Subcutaneous abdominal adipose tissue (tissue), 5 donors: Measurements from ENCODE around the gene AAMP.

Source experiments
- H3K27ac ChIP-seq: one replicate; pipeline ENCODE4 v1.7.0; 2013; ENCODE audit warnings: low read depth, mild to moderate bottlenecking, inconsistent platforms, low read length, moderate library complexity
- H3K27me3 ChIP-seq, 5 donors: one replicate each; pipeline ENCODE4 v1.7.0; 2013; ENCODE audit warnings: low read length in 5 of 5, inconsistent platforms in 1 of 5; ENCODE audit not compliant: control insufficient read depth in 5 of 5, insufficient read depth in 4 of 5
- H3K36me3 ChIP-seq, 5 donors: one replicate each; pipeline ENCODE4 v1.7.0; 2013; ENCODE audit warnings: low read length in 5 of 5; ENCODE audit not compliant: control insufficient read depth in 5 of 5, insufficient read depth in 5 of 5
- H3K4me1 ChIP-seq, 5 donors: one replicate each; pipeline ENCODE4 v1.7.0; 2013; ENCODE audit warnings: low read length in 5 of 5, mild to moderate bottlenecking in 3 of 5, moderate library complexity in 1 of 5; ENCODE audit not compliant: control insufficient read depth in 5 of 5, insufficient read depth in 5 of 5
- H3K4me3 ChIP-seq, 5 donors: one replicate each; pipeline ENCODE4 v1.7.0; 2013; ENCODE audit warnings: low read length in 5 of 5, low read depth in 1 of 5
- H3K9ac ChIP-seq, 5 donors: one replicate each; pipeline ENCODE4 v1.7.0; 2013; ENCODE audit warnings: low read length in 5 of 5, mild to moderate bottlenecking in 4 of 5, moderate library complexity in 3 of 5
- H3K9me3 ChIP-seq, 5 donors: one replicate each; pipeline ENCODE4 v1.7.0; 2013; ENCODE audit warnings: low read length in 5 of 5; ENCODE audit not compliant: control insufficient read depth in 5 of 5
- donor health status: healthy.
- donor health status: healthy.
- donor health status: healthy.
- donor health status: healthy.
- donor health status: healthy.

AAMP gene

DNA sequence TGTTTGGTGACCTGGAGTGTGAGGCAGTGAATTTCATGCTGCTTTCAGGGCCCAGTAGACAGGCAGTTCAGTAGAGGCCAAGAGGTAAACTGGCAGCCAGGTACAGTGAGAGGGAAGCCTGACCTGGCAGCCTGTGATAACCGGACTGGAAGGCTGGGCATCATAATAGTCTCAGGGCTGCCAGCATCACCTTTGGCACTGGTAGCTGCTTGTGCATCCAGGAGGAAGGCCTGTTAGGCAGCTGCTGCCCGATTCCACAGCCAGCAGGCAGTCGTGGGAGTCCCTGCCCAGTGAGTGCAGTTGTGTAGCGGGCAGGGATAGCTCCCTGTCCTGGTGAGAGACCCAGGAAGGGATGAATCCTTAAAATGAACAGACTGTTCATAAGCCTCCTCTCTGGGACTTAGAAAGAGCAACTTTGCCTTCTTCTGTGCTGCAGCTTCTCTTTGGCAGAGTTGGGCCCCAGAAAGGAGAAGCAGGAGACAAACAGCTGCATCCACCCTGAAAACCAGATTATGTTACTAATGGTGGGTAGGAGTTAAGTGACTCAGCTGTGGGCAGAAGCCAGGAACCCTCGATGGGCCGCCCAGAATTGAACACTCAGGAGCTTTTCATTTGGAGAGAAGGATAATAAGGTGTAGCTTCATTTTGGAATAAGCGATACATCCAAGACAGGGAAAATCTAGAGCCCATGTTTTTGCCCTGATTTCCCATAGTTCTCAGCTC is 17.3 kb downstream of the AAMP start:
- no peak overlapping the region for H3K27ac ChIP-seq
- no peak overlapping the region for H3K9ac ChIP-seq

DNA sequence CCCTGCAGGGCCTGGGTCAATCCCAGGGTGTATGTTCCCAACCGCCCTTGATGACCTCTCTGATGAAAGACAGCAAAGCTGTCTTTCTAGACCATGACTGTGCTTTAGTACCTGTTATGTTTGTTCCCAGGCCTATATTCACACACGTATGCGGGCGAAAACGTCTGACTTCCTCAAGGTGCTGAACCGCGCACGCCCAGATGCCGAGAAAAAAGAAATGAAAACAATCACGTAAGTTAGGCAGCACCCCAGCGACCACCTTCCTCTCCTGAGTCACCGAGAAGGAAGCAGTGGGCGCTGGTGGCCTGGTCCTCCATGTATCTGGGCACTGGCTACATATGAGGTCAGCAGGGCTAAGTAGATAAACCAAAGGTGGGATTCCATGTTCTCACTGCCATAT is 20.2 kb downstream of the AAMP start:
- peaks cover 32 to 99% (median 93%) of the 10 kb centered on the region in 5 donors for H3K36me3 ChIP-seq

More for the DNA sequence above, 17.3 kb downstream of the AAMP start:
- Histone ChIP-seq H3K9me3 (no peaks in the 10 kb centered on the region), H3K27me3 (no peaks in the 10 kb centered on the region), H3K36me3 (peaks cover 28 to 91% (median 82%) of the 10 kb centered on the region in 5 donors), H3K4me1 (peaks cover 4 to 29% (median 10%) of the 10 kb centered on the region in 5 donors), H3K4me3 (no peak overlapping the region)

GRCh38 chr2:218245214-218245613 is 24.7 kb downstream of the AAMP start:
- H3K9me3 ChIP-seq: no peaks in the 10 kb centered on the region
- H3K4me1 ChIP-seq: peaks cover 0 to 9% (median 3%) of the 10 kb centered on the region in 5 donors
- no peak overlapping the region for H3K9ac ChIP-seq
- H3K4me3 ChIP-seq: no peak overlapping the region
- H3K36me3 ChIP-seq: peaks cover 37 to 90% (median 81%) of the 10 kb centered on the region in 5 donors
- no peaks in the 10 kb centered on the region for H3K27me3 ChIP-seq
- no peak overlapping the region for H3K27ac ChIP-seq

More for the DNA sequence above, 20.2 kb downstream of the AAMP start:
- Histone ChIP-seq H3K27ac (no peak overlapping the region), H3K4me3 (no peak overlapping the region), H3K9ac (no peak overlapping the region), H3K4me1 (peaks cover 0 to 17% (median 0%) of the 10 kb centered on the region in 5 donors), H3K27me3 (no peaks in the 10 kb centered on the region), H3K9me3 (no peaks in the 10 kb centered on the region)

- Histone ChIP-seq H3K36me3 (peaks cover 35 to 90% (median 81%) of the 10 kb centered on the region in 5 donors), H3K4me3 (no peak overlapping the region), H3K4me1 (peaks cover 0 to 9% (median 3%) of the 10 kb centered on the region in 5 donors), H3K9ac (no peak overlapping the region), H3K27ac (no peak overlapping the region), H3K27me3 (no peaks in the 10 kb centered on the region), H3K9me3 (no peaks in the 10 kb centered on the region)
Measured at GRCh38 chr2:218244665-218245064, 25.3 kb downstream of the AAMP start.

DNA sequence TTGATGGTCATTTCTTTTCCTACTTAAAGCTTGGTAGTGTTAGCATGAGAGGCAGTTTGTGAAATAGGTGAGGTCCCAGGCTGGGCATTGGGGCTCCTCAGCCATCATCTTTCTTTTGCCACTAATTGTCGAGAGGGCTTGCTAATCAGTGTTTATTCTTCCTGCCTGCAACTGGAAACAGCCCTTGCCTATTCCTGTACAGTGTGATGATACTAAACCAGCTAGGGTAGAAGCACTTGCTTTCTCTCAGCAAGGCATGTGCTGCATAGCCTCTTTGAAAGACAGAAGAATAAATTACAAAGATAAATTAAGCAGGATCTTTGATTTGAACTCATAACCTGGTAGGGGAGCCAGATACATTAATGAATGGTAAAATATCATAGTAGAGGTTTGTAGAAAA is 25.7 kb downstream of the AAMP start:
- H3K27ac ChIP-seq: no peak overlapping the region
- no peak overlapping the region for H3K4me3 ChIP-seq
- no peaks in the 10 kb centered on the region for H3K27me3 ChIP-seq
- peaks cover 0 to 9% (median 3%) of the 10 kb centered on the region in 5 donors for H3K4me1 ChIP-seq
- no peak overlapping the region for H3K9ac ChIP-seq
- H3K36me3 ChIP-seq: peaks cover 37 to 90% (median 81%) of the 10 kb centered on the region in 5 donors
- no peaks in the 10 kb centered on the region for H3K9me3 ChIP-seq

GRCh38 chr2:218238887-218239286 is 31.1 kb downstream of the AAMP start:
- H3K27ac ChIP-seq: no peak overlapping the region
- H3K9ac ChIP-seq: no peak overlapping the region
- peaks cover 47 to 85% (median 73%) of the 10 kb centered on the region in 5 donors for H3K36me3 ChIP-seq
- H3K9me3 ChIP-seq: no peaks in the 10 kb centered on the region
- no peak overlapping the region for H3K4me3 ChIP-seq
- H3K4me1 ChIP-seq: peaks cover 0 to 12% (median 0%) of the 10 kb centered on the region in 5 donors
- no peaks in the 10 kb centered on the region for H3K27me3 ChIP-seq

GRCh38 chr2:218236829-218237228 is 33.1 kb downstream of the AAMP start:
- Histone ChIP-seq H3K9ac (no peak overlapping the region), H3K4me1 (peaks cover 0 to 10% (median 0%) of the 10 kb centered on the region in 5 donors), H3K27ac (no peak overlapping the region), H3K4me3 (no peak overlapping the region), H3K36me3 (peaks cover 42 to 84% (median 71%) of the 10 kb centered on the region in 5 donors), H3K27me3 (no peaks in the 10 kb centered on the region), H3K9me3 (no peaks in the 10 kb centered on the region)

DNA sequence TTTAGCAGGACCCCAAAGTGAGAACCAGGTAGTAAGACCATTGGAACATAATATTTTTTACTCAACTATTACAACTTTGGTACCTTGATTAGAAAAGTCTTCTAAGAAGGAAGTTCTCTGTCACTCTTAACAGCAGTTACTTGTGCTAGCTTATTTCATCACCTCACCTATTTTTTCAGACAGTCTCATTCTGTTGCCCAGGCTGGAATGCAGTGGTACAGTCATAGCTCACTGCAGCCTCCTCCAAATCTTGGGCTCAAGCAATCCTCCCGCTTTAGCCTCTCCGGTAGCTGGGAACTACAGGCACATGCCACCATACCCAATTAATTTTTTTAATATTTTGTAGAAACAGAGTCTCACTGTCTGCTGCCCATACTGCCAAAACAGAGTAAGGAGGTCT is 34.9 kb downstream of the AAMP start:
- Histone ChIP-seq H3K4me1 (peaks cover 0 to 10% (median 6%) of the 10 kb centered on the region in 5 donors), H3K27ac (no peak overlapping the region), H3K36me3 (peaks cover 40 to 90% (median 76%) of the 10 kb centered on the region in 5 donors), H3K9me3 (no peaks in the 10 kb centered on the region), H3K27me3 (no peaks in the 10 kb centered on the region), H3K4me3 (no peak overlapping the region), H3K9ac (no peak overlapping the region)

- peaks cover 40 to 90% (median 74%) of the 10 kb centered on the region in 5 donors for H3K36me3 ChIP-seq
- H3K9ac ChIP-seq: no peak overlapping the region
- H3K27me3 ChIP-seq: no peaks in the 10 kb centered on the region
- no peak overlapping the region for H3K4me3 ChIP-seq
- no peaks in the 10 kb centered on the region for H3K9me3 ChIP-seq
- no peak overlapping the region for H3K27ac ChIP-seq
- H3K4me1 ChIP-seq: peaks cover 0 to 15% (median 11%) of the 10 kb centered on the region in 5 donors
Measured at GRCh38 chr2:218234521-218234920, 35.4 kb downstream of the AAMP start.

DNA sequence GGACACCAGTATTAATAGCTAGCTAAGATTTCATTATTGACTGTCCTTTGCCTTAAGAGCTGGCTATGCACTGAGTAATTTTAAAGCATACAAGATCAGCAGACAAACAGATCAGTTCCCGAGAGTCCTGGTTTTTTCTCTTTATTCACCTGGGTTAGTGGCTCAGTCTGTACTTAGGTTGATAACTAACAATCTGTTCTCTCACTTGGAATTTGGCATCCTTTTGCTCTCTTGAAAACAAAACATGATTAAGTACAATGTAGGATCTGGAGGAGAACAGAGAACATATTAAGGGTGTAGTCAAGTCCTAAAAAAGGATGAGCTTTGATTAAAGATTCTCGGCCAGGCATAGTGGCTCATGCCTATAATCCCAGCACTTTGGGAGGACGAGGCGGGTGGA is 36.4 kb downstream of the AAMP start:
- H3K9ac ChIP-seq: no peak overlapping the region
- no peaks in the 10 kb centered on the region for H3K27me3 ChIP-seq
- no peaks in the 10 kb centered on the region for H3K9me3 ChIP-seq
- peaks cover 35 to 89% (median 70%) of the 10 kb centered on the region in 5 donors for H3K36me3 ChIP-seq
- no peak overlapping the region for H3K4me3 ChIP-seq
- peaks cover 0 to 22% (median 17%) of the 10 kb centered on the region in 5 donors for H3K4me1 ChIP-seq
- no peak overlapping the region for H3K27ac ChIP-seq
